ENCODE data around the gene IFNLR1. TPM values are rescaled to one million over a fixed set of nuclear protein-coding genes. Genes with fewer than 3 reads are reported as not detected.

IFNLR1 gene
- total RNA-seq, 4 donors from 2014 or later = 0.93 to 2.8 (median 1.2) TPM

GRCh38 chr1:24177161-24177560, 9.9 kb downstream of the IFNLR1 start:
- Histone ChIP-seq H3K27ac (no peak overlapping the region), H3K36me3 (no peaks in the 10 kb centered on the region), H3K27me3 (no peaks in the 10 kb centered on the region), H3K4me3 (no peak overlapping the region), H3K9me3 (peaks cover 0 to 7% (median 0%) of the 10 kb centered on the region in 3 donors), H3K4me1 (no peaks in the 10 kb centered on the region)
- no peak for ATAC-seq
- WGBS, 2 donors (ENCODE audit: low coverage in 1 of 2) = 89 to 92% methylated on average over 2 to 10 of the region's 10 CpGs
- TF ChIP-seq EP300 (IDR thresholded peaks at IDR 0.05) = no peak
- no peak for TF ChIP-seq POLR2AphosphoS5 (IDR thresholded peaks at IDR 0.05)
- TF ChIP-seq, protein P1, sequence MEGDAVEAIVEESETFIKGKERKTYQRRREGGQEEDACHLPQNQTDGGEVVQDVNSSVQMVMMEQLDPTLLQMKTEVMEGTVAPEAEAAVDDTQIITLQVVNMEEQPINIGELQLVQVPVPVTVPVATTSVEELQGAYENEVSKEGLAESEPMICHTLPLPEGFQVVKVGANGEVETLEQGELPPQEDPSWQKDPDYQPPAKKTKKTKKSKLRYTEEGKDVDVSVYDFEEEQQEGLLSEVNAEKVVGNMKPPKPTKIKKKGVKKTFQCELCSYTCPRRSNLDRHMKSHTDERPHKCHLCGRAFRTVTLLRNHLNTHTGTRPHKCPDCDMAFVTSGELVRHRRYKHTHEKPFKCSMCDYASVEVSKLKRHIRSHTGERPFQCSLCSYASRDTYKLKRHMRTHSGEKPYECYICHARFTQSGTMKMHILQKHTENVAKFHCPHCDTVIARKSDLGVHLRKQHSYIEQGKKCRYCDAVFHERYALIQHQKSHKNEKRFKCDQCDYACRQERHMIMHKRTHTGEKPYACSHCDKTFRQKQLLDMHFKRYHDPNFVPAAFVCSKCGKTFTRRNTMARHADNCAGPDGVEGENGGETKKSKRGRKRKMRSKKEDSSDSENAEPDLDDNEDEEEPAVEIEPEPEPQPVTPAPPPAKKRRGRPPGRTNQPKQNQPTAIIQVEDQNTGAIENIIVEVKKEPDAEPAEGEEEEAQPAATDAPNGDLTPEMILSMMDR (IDR thresholded peaks at IDR 0.05) = no peak
- no peak for TF ChIP-seq POLR2A (IDR thresholded peaks at IDR 0.05)

GRCh38 chr1:24175033-24175755, 11.9 kb downstream of the IFNLR1 start:
- no peak for ATAC-seq
- H3K27me3 ChIP-seq = no peaks in the 10 kb centered on the region
- H3K4me1 ChIP-seq = no peaks in the 10 kb centered on the region
- peaks cover 0 to 7% (median 0%) of the 10 kb centered on the region in 3 donors for H3K9me3 ChIP-seq
- TF ChIP-seq POLR2A (IDR thresholded peaks at IDR 0.05) = no peak
- no peak for TF ChIP-seq POLR2AphosphoS5 (IDR thresholded peaks at IDR 0.05)
- TF ChIP-seq, protein P1 (IDR thresholded peaks at IDR 0.05) = no peak
- no peak for TF ChIP-seq EP300 (IDR thresholded peaks at IDR 0.05)
- no peak overlapping the region for H3K27ac ChIP-seq
- H3K4me3 ChIP-seq = no peak overlapping the region
- no peaks in the 10 kb centered on the region for H3K36me3 ChIP-seq
- WGBS, 2 donors (ENCODE audit: low coverage in 1 of 2) = 65 to 93% methylated on average over 4 of the region's 6 CpGs

DNA sequence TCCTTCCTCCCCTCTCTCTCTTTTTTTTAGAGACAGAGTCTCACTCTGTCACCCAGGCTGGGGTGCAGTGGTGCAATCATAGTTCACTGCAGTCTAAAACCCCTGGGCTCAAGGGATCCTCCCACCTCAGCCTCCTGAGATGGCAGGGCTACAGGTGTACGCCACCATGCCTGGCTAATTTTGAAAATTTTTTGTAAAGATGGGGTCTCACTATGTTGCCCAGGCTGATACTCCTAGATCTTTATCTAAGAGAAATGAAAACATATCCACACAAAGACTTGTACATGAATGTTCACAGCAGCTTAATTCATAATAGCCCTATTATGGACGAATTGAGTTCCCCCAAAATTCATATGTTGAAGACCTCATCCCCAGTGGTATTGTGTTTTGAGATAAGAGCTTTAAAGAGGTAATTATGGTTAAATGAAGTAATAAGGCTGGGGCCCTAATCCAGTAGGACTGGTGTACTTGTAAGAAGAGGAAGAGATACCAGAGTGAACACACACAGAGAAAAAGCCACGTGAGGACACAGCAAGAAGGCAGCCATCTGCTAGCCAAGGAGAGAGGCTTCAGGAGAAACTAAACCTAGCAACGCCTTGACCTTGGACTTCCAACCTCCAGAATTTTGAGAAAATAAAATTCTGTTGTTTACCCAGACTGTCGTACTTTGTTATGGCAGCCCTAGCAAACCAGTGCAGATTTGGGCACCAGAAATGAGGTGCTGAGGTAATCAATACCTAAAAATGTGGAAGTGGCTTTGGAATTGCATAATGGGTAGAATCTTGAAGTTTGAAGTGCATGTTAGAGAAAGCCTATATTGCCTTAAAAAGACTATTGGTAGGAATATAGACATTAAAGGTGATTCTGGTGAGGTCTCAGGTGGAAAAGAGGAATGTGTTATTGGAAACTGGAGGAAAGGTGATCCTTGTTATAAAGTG, 13.2 kb downstream of the IFNLR1 start:
- Histone ChIP-seq H3K4me1 (no peaks in the 10 kb centered on the region), H3K36me3 (no peaks in the 10 kb centered on the region), H3K9me3 (peaks cover 0 to 7% (median 0%) of the 10 kb centered on the region in 3 donors), H3K4me3 (no peak overlapping the region), H3K27me3 (no peaks in the 10 kb centered on the region), H3K27ac (no peak overlapping the region)
- 75 to 79% methylated on average over 1 to 5 of the region's 5 CpGs for whole genome bisulfite sequencing, 2 donors (ENCODE audit: low coverage in 1 of 2)
- no peak for ATAC-seq
- TF ChIP-seq POLR2A (IDR thresholded peaks at IDR 0.05) (no peak), POLR2AphosphoS5 (IDR thresholded peaks at IDR 0.05) (no peak)

DNA sequence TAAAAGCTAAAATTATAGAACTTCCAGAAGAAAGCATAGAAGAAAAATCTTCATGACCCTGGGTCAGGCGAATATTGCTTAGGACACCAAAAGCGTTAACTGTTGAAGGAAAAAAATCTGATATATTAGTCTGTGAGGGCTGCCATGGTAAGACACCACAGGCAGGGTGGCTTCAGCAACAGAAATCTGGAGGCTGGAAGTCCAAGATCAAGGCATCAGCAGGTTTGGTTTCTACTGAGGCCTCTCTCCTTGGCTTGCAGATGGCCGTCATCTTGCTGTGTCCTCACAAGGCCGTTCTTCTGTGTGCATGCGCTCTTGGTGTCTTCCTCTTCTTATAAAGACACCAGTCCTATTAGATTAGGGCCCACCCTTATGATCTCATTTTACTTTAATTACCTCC, 14.5 kb downstream of the IFNLR1 start:
- H3K27ac ChIP-seq = no peak overlapping the region
- no peaks in the 10 kb centered on the region for H3K4me1 ChIP-seq
- TF ChIP-seq EP300 (IDR thresholded peaks at IDR 0.05) (no peak), POLR2A (IDR thresholded peaks at IDR 0.05) (no peak)
- TF ChIP-seq, protein P1 (IDR thresholded peaks at IDR 0.05) = no peak
- no peaks in the 10 kb centered on the region for H3K27me3 ChIP-seq
- H3K9me3 ChIP-seq = peaks cover 0 to 7% (median 0%) of the 10 kb centered on the region in 3 donors
- WGBS, 2 donors (ENCODE audit: low coverage in 1 of 2) = 93 to 96% methylated on average over 4 to 5 of the region's 5 CpGs
- no peaks in the 10 kb centered on the region for H3K36me3 ChIP-seq
- no peak overlapping the region for H3K4me3 ChIP-seq
- no peak for ATAC-seq

DNA sequence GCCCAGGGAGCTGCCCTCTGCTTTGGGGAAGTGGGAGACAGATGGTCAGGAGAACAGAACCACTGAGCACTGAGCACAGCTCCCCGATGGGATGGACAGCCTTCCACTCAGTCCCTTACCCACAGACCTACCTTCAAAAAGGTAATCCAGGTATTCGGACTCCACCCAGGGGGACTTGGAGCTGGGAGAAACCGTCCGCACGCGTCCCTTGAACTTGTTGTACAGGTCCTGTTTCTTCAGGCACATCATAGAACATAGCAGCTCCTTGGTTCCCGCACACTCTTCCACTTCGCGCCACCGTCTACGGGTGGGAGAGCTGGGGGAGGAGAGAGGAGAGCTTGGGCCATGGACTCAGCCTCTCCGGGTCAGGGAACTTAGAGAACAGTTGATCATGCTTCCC, 17.8 kb downstream of the IFNLR1 start:
- TF ChIP-seq POLR2AphosphoS5 (IDR thresholded peaks at IDR 0.05) (no peak), EP300 (IDR thresholded peaks at IDR 0.05) (no peak), POLR2A (IDR thresholded peaks at IDR 0.05) (no peak)
- TF ChIP-seq, protein P1 (IDR thresholded peaks at IDR 0.05) = no peak
- Histone ChIP-seq H3K9me3 (peaks cover 0 to 6% (median 0%) of the 10 kb centered on the region in 3 donors), H3K27ac (no peak overlapping the region), H3K27me3 (no peaks in the 10 kb centered on the region), H3K36me3 (no peaks in the 10 kb centered on the region), H3K4me1 (no peaks in the 10 kb centered on the region), H3K4me3 (no peak overlapping the region)
- no peak for ATAC-seq
- 96 to 100% methylated on average over 2 to 4 of the region's 12 CpGs for WGBS, 2 donors (ENCODE audit: low coverage in 1 of 2)
